HEK293 (cell line): ENCODE measurements around the gene AJUBA.

ENCODE experiments used
- CTCF ChIA-PET: fragments of 350-600 bp; formaldehyde crosslinking; extraction: SDS; loops from one replicate; lab custom pipeline; 2021; ENCODE audit warnings: antibody characterized with exemption; lab: Yijun Ruan, JAX
- POLR2A ChIA-PET: fragments of 300-600 bp; formaldehyde crosslinking; extraction: SDS; loops from one replicate; lab custom pipeline; 2020; ENCODE audit warnings: antibody characterized with exemption, inconsistent platforms; lab: Yijun Ruan, JAX
- H3K27ac ChIP-seq: fragments of 200-500 bp; sonication (Bioruptor generic); 2 replicates; pipeline ENCODE4 v1.5.1; 2014; ENCODE audit warnings: low read depth, low read length, control low read depth, inconsistent platforms; ENCODE audit errors: extremely low read depth
- H3K36me3 ChIP-seq, 2 experiments: fragments of 200-500 bp in 1 of 2; sonication (Bioruptor generic) in 1 of 2; 1 replicate in 1 of 2; 2 replicates in 1 of 2; pipeline ENCODE4 v1.5.1; 2014 to 2017; ENCODE audit warnings: inconsistent platforms in 2 of 2, low read length in 2 of 2; ENCODE audit not compliant: control insufficient read depth in 2 of 2, insufficient read depth in 1 of 2
- H3K4me1 ChIP-seq: fragments of 200-500 bp; sonication (Bioruptor generic); 2 replicates; pipeline ENCODE4 v1.5.1; 2014; ENCODE audit warnings: mild to moderate bottlenecking, low read length, inconsistent platforms; ENCODE audit not compliant: control insufficient read depth, insufficient read depth
- H3K4me3 ChIP-seq: 2 replicates; pipeline ENCODE4 v1.5.1; 2011; ENCODE audit warnings: low read depth, mild to moderate bottlenecking, control low read depth, low read length, moderate library complexity
- H3K9me3 ChIP-seq: fragments of 200-500 bp; sonication (Bioruptor generic); 2 replicates; pipeline ENCODE4 v1.5.1; 2014; ENCODE audit warnings: low read depth, low read length, inconsistent platforms; ENCODE audit not compliant: control insufficient read depth, insufficient read depth
- EGR2 ChIP-seq: fragments of 450-650 bp; formaldehyde crosslinking; IDR thresholded peaks from 2 replicates; pipeline ENCODE4 v1.5.1; 2016; ENCODE audit warnings: low read depth, missing biosample characterization, missing genetic modification characterization
- ZBTB8A ChIP-seq: fragments of 450-650 bp; formaldehyde crosslinking; IDR thresholded peaks from 2 replicates; pipeline ENCODE4 v1.5.1; 2016; ENCODE audit warnings: missing biosample characterization, missing genetic modification characterization
- ZNF10 ChIP-seq: fragments of 450-650 bp; formaldehyde crosslinking; IDR thresholded peaks from 2 replicates; pipeline ENCODE4 v1.5.1; 2017; ENCODE audit warnings: missing biosample characterization, missing genetic modification characterization
- ZNF146 ChIP-seq: fragments of 450-650 bp; formaldehyde crosslinking; IDR thresholded peaks from 2 replicates; pipeline ENCODE4 v1.5.1; 2016; ENCODE audit warnings: missing biosample characterization, missing genetic modification characterization
- ZNF169 ChIP-seq: fragments of 450-650 bp; formaldehyde crosslinking; IDR thresholded peaks from 2 replicates; pipeline ENCODE4 v1.5.1; 2016; ENCODE audit warnings: missing biosample characterization, missing genetic modification characterization
- ZNF324 ChIP-seq: fragments of 450-650 bp; formaldehyde crosslinking; IDR thresholded peaks from 2 replicates; pipeline ENCODE4 v1.5.1; 2016; ENCODE audit warnings: missing biosample characterization, missing genetic modification characterization
- ZNF341 ChIP-seq: fragments of 450-650 bp; formaldehyde crosslinking; IDR thresholded peaks from 2 replicates; pipeline ENCODE4; 2016; ENCODE audit warnings: low read depth, missing biosample characterization, missing genetic modification characterization
- ZNF366 ChIP-seq: fragments of 450-650 bp; formaldehyde crosslinking; conservative IDR thresholded peaks from 2 replicates; pipeline ENCODE4 v1.5.1; 2016; ENCODE audit warnings: missing biosample characterization, missing genetic modification characterization
- ZNF600 ChIP-seq: fragments of 450-650 bp; formaldehyde crosslinking; IDR thresholded peaks from 2 replicates; pipeline ENCODE4 v1.5.1; 2016; ENCODE audit warnings: missing biosample characterization, missing genetic modification characterization
- TF ChIP-seq, protein P1 (sequence below): IDR thresholded peaks from 2 replicates; pipeline ENCODE4 v1.6.1; 2011; ENCODE audit warnings: mild to moderate bottlenecking, low read depth, low read length, borderline replicate concordance
- TF ChIP-seq, protein P2 (sequence below): fragments of 450-650 bp; formaldehyde crosslinking; IDR thresholded peaks from 2 replicates; pipeline ENCODE4 v1.5.1; 2016; ENCODE audit warnings: missing biosample characterization, missing genetic modification characterization
- TF ChIP-seq, protein P3 (sequence below): fragments of 450-650 bp; formaldehyde crosslinking; IDR thresholded peaks from 2 replicates; pipeline ENCODE4 v1.5.1; 2016; ENCODE audit warnings: missing biosample characterization, missing genetic modification characterization
- TF ChIP-seq, protein P4 (sequence below): fragments of 450-650 bp; formaldehyde crosslinking; IDR thresholded peaks from 2 replicates; pipeline ENCODE4 v1.5.1; 2017; ENCODE audit warnings: missing biosample characterization, missing genetic modification characterization

Gene AJUBA

DNA sequence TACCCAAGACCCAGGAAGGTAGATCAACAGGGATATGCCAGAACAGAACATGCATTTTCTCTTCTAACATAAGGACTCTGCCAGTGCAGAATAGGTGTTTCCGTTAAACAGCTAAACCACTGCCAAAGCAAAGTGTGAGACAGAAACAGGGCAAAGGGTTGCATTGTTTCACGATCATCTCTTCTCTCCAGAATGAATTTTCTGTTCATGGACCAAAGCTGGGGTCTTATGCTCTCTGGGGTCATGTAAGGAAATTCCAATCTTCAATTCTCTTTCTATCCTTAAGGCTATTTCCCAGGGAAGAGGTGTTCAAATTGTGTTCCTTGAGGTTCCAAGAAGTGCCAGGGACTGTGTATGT is 41.4 kb upstream of the AJUBA start:
- no peak for TF ChIP-seq ZNF10 (tag by site-specific recombination)
- no peak for TF ChIP-seq ZNF324 (tag by site-specific recombination)
- TF ChIP-seq, protein P1, sequence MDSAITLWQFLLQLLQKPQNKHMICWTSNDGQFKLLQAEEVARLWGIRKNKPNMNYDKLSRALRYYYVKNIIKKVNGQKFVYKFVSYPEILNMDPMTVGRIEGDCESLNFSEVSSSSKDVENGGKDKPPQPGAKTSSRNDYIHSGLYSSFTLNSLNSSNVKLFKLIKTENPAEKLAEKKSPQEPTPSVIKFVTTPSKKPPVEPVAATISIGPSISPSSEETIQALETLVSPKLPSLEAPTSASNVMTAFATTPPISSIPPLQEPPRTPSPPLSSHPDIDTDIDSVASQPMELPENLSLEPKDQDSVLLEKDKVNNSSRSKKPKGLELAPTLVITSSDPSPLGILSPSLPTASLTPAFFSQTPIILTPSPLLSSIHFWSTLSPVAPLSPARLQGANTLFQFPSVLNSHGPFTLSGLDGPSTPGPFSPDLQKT, result no peak
- TF ChIP-seq, protein P2, sequence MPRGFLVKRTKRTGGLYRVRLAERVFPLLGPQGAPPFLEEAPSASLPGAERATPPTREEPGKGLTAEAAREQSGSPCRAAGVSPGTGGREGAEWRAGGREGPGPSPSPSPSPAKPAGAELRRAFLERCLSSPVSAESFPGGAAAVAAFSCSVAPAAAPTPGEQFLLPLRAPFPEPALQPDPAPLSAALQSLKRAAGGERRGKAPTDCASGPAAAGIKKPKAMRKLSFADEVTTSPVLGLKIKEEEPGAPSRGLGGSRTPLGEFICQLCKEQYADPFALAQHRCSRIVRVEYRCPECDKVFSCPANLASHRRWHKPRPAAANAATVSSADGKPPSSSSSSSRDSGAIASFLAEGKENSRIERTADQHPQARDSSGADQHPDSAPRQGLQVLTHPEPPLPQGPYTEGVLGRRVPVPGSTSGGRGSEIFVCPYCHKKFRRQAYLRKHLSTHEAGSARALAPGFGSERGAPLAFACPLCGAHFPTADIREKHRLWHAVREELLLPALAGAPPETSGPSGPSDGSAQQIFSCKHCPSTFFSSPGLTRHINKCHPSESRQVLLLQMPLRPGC (tag by site-specific recombination), result no peak
- TF ChIP-seq ZNF600, result 0 out of 2 replicates have a peak, but pooled peaks have one; percentile 16
- Histone ChIP-seq H3K9me3 (no peaks in the 10 kb centered on the region), H3K36me3 (peaks cover 12 to 31% of the 10 kb centered on the region in 2 experiments), H3K4me1 (peaks cover 12% of the 10 kb centered on the region), H3K27ac (no peak overlapping the region), H3K4me3 (no peak overlapping the region)
- ChIA-PET CTCF (interaction anchor here (0.8 to 1.7 kb wide), 4 partner anchors 17 to 52 kb away, joined by 3 to 4 read pairs (median 4); partner anchors contain the start of gene CDH24), POLR2A (interaction anchor here (0.5 to 2.3 kb wide), 10 partner anchors 8 to 278 kb away, joined by 3 to 9 read pairs (median 5); partner anchors contain the start of genes AJUBA, HAUS4, PSMB11 and PSMB5)

DNA sequence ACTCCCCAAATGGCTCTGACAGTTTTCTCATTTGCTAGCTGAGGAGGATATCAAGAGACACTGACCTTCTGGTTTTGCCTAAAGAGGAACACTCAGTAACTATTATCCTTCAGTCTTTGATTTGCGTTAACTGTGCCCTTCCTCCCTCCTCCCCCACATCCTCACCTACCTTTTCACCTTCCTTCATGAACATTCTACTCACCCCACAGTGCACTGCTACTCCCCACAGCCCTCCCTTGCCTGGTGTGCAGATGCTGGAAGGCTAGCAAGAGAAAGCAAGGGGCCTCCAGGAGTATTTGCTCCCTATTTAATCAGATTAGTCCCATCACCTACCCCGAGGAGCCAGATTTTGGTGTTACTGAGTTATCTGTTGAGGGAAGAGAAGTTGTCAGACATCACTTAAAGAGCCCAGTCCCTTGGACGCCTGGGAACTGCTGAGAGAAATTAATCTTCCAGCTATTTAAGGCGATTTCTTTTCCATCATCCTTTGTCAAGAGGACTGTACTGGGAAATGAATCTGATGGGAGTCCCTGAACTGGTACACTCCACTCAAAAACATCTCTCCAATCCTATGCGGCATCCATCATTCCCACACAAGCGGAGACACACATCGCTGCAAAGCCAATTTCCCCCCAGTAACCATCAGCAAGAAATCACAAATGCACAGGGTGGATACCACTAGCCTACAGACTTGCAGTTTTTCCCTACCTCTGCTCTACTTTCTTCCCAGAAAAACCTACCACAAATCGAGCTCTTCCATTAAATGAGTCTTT is 40.9 kb upstream of the AJUBA start:
- no peak overlapping the region for H3K27ac ChIP-seq
- ChIA-PET POLR2A (interaction anchor here (0.6 to 2.3 kb wide), 9 partner anchors 9 to 279 kb away, joined by 3 to 9 read pairs (median 5); partner anchors contain the start of genes AJUBA, HAUS4, PSMB11 and PSMB5), CTCF (interaction anchor here (0.8 to 1.3 kb wide), 2 partner anchors 35 to 52 kb away, joined by 3 to 4 read pairs; partner anchors contain the start of gene CDH24)

DNA sequence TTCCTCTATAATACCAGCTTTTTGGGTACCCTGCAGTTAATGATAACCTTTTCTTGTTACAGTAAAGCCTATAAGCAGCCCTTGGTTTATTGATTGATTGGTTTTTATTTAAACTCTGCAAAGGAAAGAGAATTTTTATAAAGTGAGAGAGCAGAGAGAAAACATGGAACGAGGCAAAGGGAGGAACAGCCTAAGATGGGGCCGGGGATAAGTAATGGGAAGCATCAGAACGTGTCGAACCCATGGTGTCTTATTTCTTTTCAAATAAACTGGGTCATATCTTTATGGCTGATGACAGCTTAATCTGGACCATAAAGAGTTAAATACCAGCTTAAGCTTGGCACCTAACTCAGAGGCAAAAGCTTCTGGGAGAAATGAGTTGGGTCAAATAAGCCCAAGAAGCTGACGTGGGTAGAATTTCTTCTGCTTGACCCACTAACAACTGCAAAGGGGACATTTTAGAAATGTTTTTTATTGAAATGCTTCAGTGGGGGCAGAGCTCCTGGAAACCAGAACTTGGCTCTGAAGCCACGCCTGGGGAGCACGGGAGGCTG is 39.6 kb upstream of the AJUBA start:
- H3K27ac ChIP-seq, result no peak overlapping the region
- H3K36me3 ChIP-seq, result peaks cover 5 to 23% of the 10 kb centered on the region in 2 experiments; a peak in 2 of 3 replicates
- ChIA-PET CTCF (interaction anchor here (0.6 to 1.3 kb wide), 3 partner anchors 27 to 33 kb away, joined by 3 to 6 read pairs (median 3); no protein-coding TSS in a partner anchor), POLR2A (interaction anchor here (0.6 kb wide), 1 partner anchor 12 kb away, joined by 3 read pairs; no protein-coding TSS in a partner anchor)
- no peak overlapping the region for H3K4me3 ChIP-seq
- no peaks in the 10 kb centered on the region for H3K9me3 ChIP-seq
- H3K4me1 ChIP-seq, result peaks cover 12% of the 10 kb centered on the region
- TF ChIP-seq ZBTB8A (tag by site-specific recombination) (no peak), ZNF341 (tag by site-specific recombination) (peak; percentile 77), ZNF169 (tag by site-specific recombination) (no peak)

More for the DNA sequence above, 40.9 kb upstream of the AJUBA start:
- Histone ChIP-seq H3K4me3 (no peak overlapping the region), H3K4me1 (peaks cover 12% of the 10 kb centered on the region), H3K9me3 (no peaks in the 10 kb centered on the region), H3K36me3 (peaks cover 8 to 25% of the 10 kb centered on the region in 2 experiments; a peak in 2 of 3 replicates)
- TF ChIP-seq EGR2 (tag by site-specific recombination), result peak; percentile 16; the same call in 1 of the 2 replicates
- no peak for TF ChIP-seq ZNF146 (tag by site-specific recombination)

DNA sequence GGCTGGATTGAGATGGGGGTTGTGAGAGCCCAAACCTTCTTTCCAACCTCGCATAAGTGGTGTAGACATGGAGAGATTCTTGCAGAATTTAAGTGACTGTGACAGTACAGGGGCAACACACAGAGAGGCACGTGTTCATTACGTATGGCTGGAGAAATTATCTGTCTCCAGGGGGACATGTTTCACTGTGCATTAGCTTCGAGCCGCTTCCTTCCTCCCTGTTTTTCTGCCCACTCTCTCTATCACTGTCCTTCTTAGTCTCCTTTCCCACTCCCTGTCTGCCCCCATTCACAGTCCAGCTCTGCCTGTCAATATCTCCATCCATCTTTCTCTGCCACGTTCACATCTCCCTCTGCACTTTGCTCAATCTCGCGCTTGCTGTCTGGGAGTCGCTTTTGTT is 39.1 kb upstream of the AJUBA start:
- CTCF ChIA-PET, result interaction anchor here (0.7 to 1.5 kb wide), 3 partner anchors 27 to 34 kb away, joined by 3 to 6 read pairs (median 4); no protein-coding TSS in a partner anchor
- POLR2A ChIA-PET, result interaction anchor here (0.6 kb wide), 1 partner anchor 11 kb away, joined by 3 read pairs; no protein-coding TSS in a partner anchor

More for the DNA sequence above, 39.1 kb upstream of the AJUBA start:
- TF ChIP-seq, protein P3, sequence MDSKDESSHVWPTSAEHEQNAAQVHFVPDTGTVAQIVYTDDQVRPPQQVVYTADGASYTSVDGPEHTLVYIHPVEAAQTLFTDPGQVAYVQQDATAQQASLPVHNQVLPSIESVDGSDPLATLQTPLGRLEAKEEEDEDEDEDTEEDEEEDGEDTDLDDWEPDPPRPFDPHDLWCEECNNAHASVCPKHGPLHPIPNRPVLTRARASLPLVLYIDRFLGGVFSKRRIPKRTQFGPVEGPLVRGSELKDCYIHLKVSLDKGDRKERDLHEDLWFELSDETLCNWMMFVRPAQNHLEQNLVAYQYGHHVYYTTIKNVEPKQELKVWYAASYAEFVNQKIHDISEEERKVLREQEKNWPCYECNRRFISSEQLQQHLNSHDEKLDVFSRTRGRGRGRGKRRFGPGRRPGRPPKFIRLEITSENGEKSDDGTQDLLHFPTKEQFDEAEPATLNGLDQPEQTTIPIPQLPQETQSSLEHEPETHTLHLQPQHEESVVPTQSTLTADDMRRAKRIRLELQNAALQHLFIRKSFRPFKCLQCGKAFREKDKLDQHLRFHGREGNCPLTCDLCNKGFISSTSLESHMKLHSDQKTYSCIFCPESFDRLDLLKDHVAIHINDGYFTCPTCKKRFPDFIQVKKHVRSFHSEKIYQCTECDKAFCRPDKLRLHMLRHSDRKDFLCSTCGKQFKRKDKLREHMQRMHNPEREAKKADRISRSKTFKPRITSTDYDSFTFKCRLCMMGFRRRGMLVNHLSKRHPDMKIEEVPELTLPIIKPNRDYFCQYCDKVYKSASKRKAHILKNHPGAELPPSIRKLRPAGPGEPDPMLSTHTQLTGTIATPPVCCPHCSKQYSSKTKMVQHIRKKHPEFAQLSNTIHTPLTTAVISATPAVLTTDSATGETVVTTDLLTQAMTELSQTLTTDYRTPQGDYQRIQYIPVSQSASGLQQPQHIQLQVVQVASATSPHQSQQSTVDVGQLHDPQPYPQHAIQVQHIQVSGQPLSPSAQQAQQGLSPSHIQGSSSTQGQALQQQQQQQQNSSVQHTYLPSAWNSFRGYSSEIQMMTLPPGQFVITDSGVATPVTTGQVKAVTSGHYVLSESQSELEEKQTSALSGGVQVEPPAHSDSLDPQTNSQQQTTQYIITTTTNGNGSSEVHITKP, result 0 out of 2 replicates have a peak, but pooled peaks have one; percentile 49
- TF ChIP-seq, protein P4, sequence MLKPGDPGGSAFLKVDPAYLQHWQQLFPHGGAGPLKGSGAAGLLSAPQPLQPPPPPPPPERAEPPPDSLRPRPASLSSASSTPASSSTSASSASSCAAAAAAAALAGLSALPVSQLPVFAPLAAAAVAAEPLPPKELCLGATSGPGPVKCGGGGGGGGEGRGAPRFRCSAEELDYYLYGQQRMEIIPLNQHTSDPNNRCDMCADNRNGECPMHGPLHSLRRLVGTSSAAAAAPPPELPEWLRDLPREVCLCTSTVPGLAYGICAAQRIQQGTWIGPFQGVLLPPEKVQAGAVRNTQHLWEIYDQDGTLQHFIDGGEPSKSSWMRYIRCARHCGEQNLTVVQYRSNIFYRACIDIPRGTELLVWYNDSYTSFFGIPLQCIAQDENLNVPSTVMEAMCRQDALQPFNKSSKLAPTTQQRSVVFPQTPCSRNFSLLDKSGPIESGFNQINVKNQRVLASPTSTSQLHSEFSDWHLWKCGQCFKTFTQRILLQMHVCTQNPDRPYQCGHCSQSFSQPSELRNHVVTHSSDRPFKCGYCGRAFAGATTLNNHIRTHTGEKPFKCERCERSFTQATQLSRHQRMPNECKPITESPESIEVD (tag by site-specific recombination), result no peak
- 0 out of 2 replicates have a peak, but pooled peaks have one; percentile 35 for TF ChIP-seq ZNF366 (tag by site-specific recombination)
- TF ChIP-seq EGR2 (tag by site-specific recombination), result peak; percentile 14; the same call in 1 of the 2 replicates
- Histone ChIP-seq H3K4me1 (peaks cover 12% of the 10 kb centered on the region), H3K27ac (no peak overlapping the region), H3K4me3 (no peak overlapping the region), H3K36me3 (peaks cover 3 to 22% of the 10 kb centered on the region in 2 experiments; a peak in 2 of 3 replicates), H3K9me3 (no peaks in the 10 kb centered on the region)
